Sigmoid colon (tissue), 7 donors: ENCODE results near the gene PPP1R12B. TPM values are rescaled to one million over a fixed set of nuclear protein-coding genes. Genes with fewer than 3 reads are reported as not detected.
"Not testable (repeated sequence)": the region's sequence is repeated elsewhere in the genome, so short reads cannot be mapped to it uniquely, and the experiment has no call there.

Experiments used
- DNase-seq: peaks from one replicate; pipeline ENCODE4 v3.0.0-alpha.2; 2019
- H3K27ac ChIP-seq, 4 donors: fragments of 200-600 bp; sonication (generic); one replicate each; pipeline ENCODE4 v1.5.1; 2016 to 2019; ENCODE audit warnings: mild to moderate bottlenecking in 1 of 4
- H3K27me3 ChIP-seq, 3 donors: fragments of 200-600 bp; sonication (generic); one replicate each; pipeline ENCODE4 v1.5.1; 2019; ENCODE audit warnings: mild to moderate bottlenecking in 1 of 3
- H3K36me3 ChIP-seq, 4 donors: fragments of 200-600 bp; sonication (generic); one replicate each; pipeline ENCODE4 v1.5.1; 2016 to 2019
- H3K4me1 ChIP-seq, 4 donors: fragments of 200-600 bp; sonication (generic); one replicate each; pipeline ENCODE4 v1.5.1; 2017 to 2019
- H3K4me3 ChIP-seq, 4 donors: fragments of 200-600 bp; sonication (generic); one replicate each; pipeline ENCODE4 v1.5.1; 2017 to 2019; ENCODE audit warnings: mild to moderate bottlenecking in 2 of 4, moderate library complexity in 1 of 4
- H3K9me3 ChIP-seq, 4 donors: fragments of 200-600 bp in 3 of 4; sonication (generic) in 3 of 4; one replicate each; pipeline versions ENCODE4 v1.5.1 to v1.6.1; 2013 to 2019
- CTCF ChIP-seq, 4 experiments: fragments of 450-650 bp in 3 of 4; fragments of 200-600 bp in 1 of 4; IDR thresholded peaks; one replicate each; pipeline ENCODE4 v1.5.1; 2016 to 2019; ENCODE audit warnings: antibody characterized with exemption in 4 of 4, mild to moderate bottlenecking in 3 of 4, moderate library complexity in 2 of 4
- EP300 ChIP-seq, 4 donors: sonication (generic); formaldehyde crosslinking; IDR thresholded peaks; one replicate each; pipeline ENCODE4 v1.6.1; 2017; ENCODE audit warnings: antibody characterized with exemption in 4 of 4
- POLR2A ChIP-seq, 2 donors: fragments of 450-650 bp; IDR thresholded peaks; one replicate each; pipeline ENCODE4 v1.6.1; 2016; ENCODE audit warnings: antibody characterized with exemption in 2 of 2, mild to moderate bottlenecking in 2 of 2, moderate library complexity in 2 of 2
- POLR2AphosphoS5 ChIP-seq, 4 donors: sonication (generic); formaldehyde crosslinking; IDR thresholded peaks; one replicate each; pipeline ENCODE4 v1.6.1; 2017; ENCODE audit warnings: antibody characterized with exemption in 4 of 4
- WGBS, 2 donors: extraction: QIAGEN DNeasy Blood & Tissue Kit; methylation state at CpG; one replicate each; pipeline ENCODE4 v1.1.7; 2013; 5-methylcytosine and 5-hydroxymethylcytosine counted together
- intact Hi-C: fragments of 100-400 bp; cut with DNase I; formaldehyde crosslinking; loops from one replicate; pipeline ENCODE4 v1.15.1; 2023
- polyA plus RNA-seq, 3 donors: library from polyadenylated mRNA; stranded (reverse); fragments of 200-250 nt; gene quantifications; one replicate each; pipeline ENCODE4 v1.2.3, GENCODE V29; 2013
- total RNA-seq, 4 donors: library from RNA; depleted of rRNA; stranded (reverse); fragments of >200 nt; gene quantifications; one replicate each; pipeline ENCODE4 v1.1.0, GENCODE V29; 2016
- donor health status: healthy with polysubstance abuse.
- donor health status: Bipolar disorder and iron deficiency.
- donor health status: healthy.

Gene PPP1R12B
- total and polyA plus RNA-seq, 7 donors, result 5.3 to 995 (median 493) TPM

DNA sequence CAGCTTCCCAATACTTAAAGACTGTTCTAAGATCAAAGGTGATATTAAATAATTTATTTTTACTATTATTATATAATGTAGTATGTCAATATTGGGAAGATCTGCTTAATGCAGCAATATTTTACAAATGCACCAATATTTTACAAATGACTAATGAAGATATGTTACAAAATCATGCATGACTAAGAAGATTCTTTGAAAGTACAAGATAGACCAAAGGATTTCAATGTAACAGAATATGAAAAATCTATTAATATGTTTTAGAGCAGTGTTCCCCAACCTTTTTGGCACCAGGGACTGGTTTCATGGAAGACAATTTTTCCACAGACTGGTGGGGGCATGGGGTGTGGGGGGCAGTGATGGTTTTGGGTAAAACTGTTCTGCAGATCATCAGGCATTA is 132.1 kb downstream of the PPP1R12B start:
- H3K9me3 ChIP-seq, H3K27ac ChIP-seq, intact Hi-C loops, H3K4me3 ChIP-seq, DNase-seq, H3K36me3 ChIP-seq, H3K4me1 ChIP-seq, H3K27me3 ChIP-seq: not testable (repeated sequence)

DNA sequence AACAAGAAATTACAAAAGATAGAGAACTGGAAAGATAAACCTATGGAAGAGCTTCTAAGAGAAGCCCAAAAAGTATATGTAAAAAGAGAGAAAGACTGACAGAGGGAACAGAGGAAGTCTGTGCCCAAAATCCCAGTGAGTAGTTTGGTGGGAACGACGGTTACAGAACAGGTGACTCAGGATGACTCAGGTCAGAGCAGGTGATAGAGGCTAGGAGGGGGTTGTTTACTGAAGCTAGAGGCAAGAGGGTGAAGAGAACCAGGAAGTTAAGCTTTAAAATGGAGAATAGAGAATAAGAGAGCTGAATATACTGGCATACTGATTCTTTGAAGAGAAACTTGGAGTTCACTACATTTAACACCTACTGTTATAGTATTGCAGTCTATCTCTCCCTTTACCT is 134.9 kb downstream of the PPP1R12B start:
- H3K4me1 ChIP-seq, H3K27me3 ChIP-seq, DNase-seq, H3K4me3 ChIP-seq, H3K27ac ChIP-seq, H3K36me3 ChIP-seq, H3K9me3 ChIP-seq, intact Hi-C loops: not testable (repeated sequence)
- WGBS, 2 donors, result 19 to 29% methylated on average over 2 of the region's 2 CpGs

GRCh38 chr1:202484032-202484431 is 135.5 kb downstream of the PPP1R12B start:
- intact Hi-C loops, DNase-seq, H3K27ac ChIP-seq, H3K4me1 ChIP-seq, H3K9me3 ChIP-seq, H3K36me3 ChIP-seq, H3K27me3 ChIP-seq, H3K4me3 ChIP-seq: not testable (repeated sequence)
- WGBS, 2 donors, result 45 to 70% methylated on average over 2 of the region's 2 CpGs

DNA sequence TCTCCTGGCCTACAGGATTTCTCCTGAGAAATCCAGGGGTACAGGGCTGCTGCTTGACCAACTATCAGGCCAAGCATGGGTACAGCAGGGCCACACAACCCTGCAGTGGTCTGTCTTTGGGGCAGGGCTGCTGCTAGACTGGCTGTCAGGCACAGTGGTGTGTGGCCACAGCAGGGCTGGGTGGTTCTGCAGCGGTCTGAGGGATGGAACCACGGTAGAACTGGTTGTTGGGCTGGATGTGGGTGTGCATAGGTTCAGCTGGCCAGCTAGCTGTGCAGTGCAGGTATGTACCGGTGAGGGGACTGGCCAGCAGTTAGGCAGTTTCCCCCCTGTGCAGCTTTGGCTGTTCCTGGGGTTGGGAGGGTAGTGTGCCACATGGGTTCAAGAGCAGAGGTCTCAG is 136.3 kb downstream of the PPP1R12B start:
- DNase-seq, H3K4me3 ChIP-seq, H3K27me3 ChIP-seq, H3K27ac ChIP-seq, intact Hi-C loops, H3K4me1 ChIP-seq, H3K9me3 ChIP-seq: not testable (repeated sequence)
- 93 to 96% methylated on average over 3 of the region's 3 CpGs for WGBS, 2 donors
- peaks cover 0 to 12% (median 4%) of the 10 kb centered on the region in 4 donors for H3K36me3 ChIP-seq

DNA sequence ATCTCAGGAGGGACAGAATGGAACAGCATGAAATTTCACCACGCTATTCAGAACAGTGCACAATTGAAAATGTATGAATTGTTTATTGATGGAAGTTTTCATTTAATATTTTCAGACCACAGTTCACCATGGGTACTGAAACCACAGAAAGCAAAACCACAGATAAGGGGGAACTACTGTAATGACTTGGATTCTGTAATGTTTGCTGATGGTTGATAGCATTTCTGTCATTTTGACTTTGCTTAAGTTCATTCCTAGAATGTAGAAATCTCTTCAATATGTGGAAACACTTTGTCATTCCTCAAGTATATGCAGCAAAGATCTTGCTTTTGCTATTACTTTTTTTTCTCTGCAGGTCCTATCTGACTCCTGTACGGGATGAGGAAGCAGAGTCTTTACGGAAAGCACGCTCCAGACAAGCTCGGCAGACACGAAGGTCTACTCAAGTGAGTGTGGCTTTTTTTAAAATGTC is 139.7 kb downstream of the PPP1R12B start:
- 74 to 90% methylated on average over 6 of the region's 6 CpGs for WGBS, 2 donors
- H3K36me3 ChIP-seq, result peaks cover 0 to 30% (median 4%) of the 10 kb centered on the region in 4 donors

GRCh38 chr1:202489101-202489500 is 140.6 kb downstream of the PPP1R12B start:
- H3K4me1 ChIP-seq, intact Hi-C loops, H3K9me3 ChIP-seq, H3K4me3 ChIP-seq, H3K27me3 ChIP-seq, DNase-seq, H3K27ac ChIP-seq: not testable (repeated sequence)
- H3K36me3 ChIP-seq, result peaks cover 0 to 30% (median 4%) of the 10 kb centered on the region in 4 donors

More for the DNA sequence above, 139.7 kb downstream of the PPP1R12B start:
- H3K27ac ChIP-seq, DNase-seq, intact Hi-C loops, H3K4me3 ChIP-seq, H3K27me3 ChIP-seq, H3K9me3 ChIP-seq, H3K4me1 ChIP-seq: not testable (repeated sequence)

DNA sequence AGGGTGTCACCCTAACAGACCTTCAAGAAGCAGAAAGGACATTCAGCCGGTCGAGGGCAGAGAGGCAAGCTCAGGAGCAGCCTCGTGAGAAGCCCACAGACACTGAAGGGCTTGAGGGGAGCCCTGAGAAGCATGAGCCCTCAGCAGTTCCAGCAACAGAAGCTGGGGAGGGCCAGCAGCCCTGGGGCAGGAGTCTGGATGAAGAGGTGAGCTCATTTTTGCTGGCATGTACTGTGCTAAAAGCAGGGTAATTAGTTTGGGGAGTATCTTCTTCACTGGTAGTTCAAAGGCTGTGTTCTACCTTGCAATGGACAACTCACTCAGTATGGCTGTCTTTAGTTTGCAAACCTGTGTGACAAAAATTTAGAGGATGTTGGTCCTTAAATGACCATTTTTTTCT is 144.6 kb downstream of the PPP1R12B start:
- not testable (repeated sequence) for DNase-seq
- intact Hi-C loops, result loop anchor here (10.0 kb wide), 1 partner anchor 222 kb away; the partner anchor contains the start of gene SYT2
- peaks cover 0 to 50% (median 11%) of the 10 kb centered on the region in 4 donors for H3K36me3 ChIP-seq

GRCh38 chr1:202498542-202498941 is 150.0 kb downstream of the PPP1R12B start:
- intact Hi-C loops, result loop anchor here (10.0 kb wide), 1 partner anchor 216 kb away; the partner anchor contains the start of gene SYT2
- H3K4me3 ChIP-seq, result no peak overlapping the region
- WGBS, 2 donors, result 97 to 100% methylated on average over 1 of the region's 1 CpG

More for the DNA sequence above, 144.6 kb downstream of the PPP1R12B start:
- H3K4me1 ChIP-seq, result peaks cover 0 to 12% (median 0%) of the 10 kb centered on the region in 4 donors
- H3K4me3 ChIP-seq, H3K27ac ChIP-seq, H3K9me3 ChIP-seq, H3K27me3 ChIP-seq: not testable (repeated sequence)
- WGBS, 2 donors, result 90 to 91% methylated on average over 3 of the region's 3 CpGs

DNA sequence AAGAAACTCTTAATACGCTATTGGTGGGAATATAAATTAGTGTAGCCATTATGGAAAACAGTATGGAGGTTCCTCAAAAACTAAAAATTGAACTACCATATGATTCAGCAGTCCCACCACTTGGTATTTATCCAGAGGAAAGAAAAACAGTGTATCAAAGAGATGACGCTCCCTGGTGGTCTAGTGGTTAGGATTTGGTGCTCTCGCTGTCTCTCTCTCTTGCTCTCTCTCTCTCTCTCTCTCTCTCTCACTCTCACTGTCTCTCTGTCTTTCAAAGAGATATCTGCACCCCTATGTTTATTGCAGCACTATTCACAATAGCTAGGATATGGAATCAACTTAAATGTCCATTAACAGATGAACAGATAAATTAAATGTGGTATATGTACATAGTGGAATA is 151.5 kb downstream of the PPP1R12B start:
- intact Hi-C loops, result loop anchor here (2.0 to 10.0 kb wide), 4 partner anchors 73 to 215 kb away; partner anchors contain the start of gene SYT2
- 92 to 95% methylated on average over 3 of the region's 3 CpGs for whole genome bisulfite sequencing, 2 donors
- H3K27me3 ChIP-seq, result not testable (repeated sequence)

More at GRCh38 chr1:202498542-202498941, 150.0 kb downstream of the PPP1R12B start:
- no peak for DNase-seq
- Histone ChIP-seq H3K36me3 (peaks cover 0 to 19% (median 7%) of the 10 kb centered on the region in 4 donors), H3K27me3 (no peaks in the 10 kb centered on the region), H3K27ac (peak overlapping the region in 1 of 4 donors; percentile 2), H3K9me3 (no peaks in the 10 kb centered on the region), H3K4me1 (peaks cover 0 to 34% (median 6%) of the 10 kb centered on the region in 4 donors)
- TF ChIP-seq CTCF (IDR thresholded peaks at IDR 0.05), result no peak
- no peak for TF ChIP-seq POLR2A (IDR thresholded peaks at IDR 0.05)
- no peak for TF ChIP-seq POLR2AphosphoS5 (IDR thresholded peaks at IDR 0.05)
- no peak for TF ChIP-seq EP300 (IDR thresholded peaks at IDR 0.05)

More for the DNA sequence above, 151.5 kb downstream of the PPP1R12B start:
- not testable (repeated sequence) for H3K27ac ChIP-seq, H3K9me3 ChIP-seq, H3K4me3 ChIP-seq, DNase-seq
- H3K36me3 ChIP-seq, result peaks cover 0 to 19% (median 7%) of the 10 kb centered on the region in 4 donors
- peaks cover 0 to 49% (median 18%) of the 10 kb centered on the region in 4 donors for H3K4me1 ChIP-seq
